Nephron (organoid): ENCODE data around the gene BAIAP3.

ENCODE experiments used
- H3K27ac Mint-ChIP-seq, 3 experiments: 2 replicates each; pipeline ENCODE4 v1.8.0; 2020; ENCODE audit warnings: mixed read lengths in 3 of 3, mild to moderate bottlenecking in 2 of 3, moderate library complexity in 1 of 3
- H3K27me3 Mint-ChIP-seq: 2 replicates; pipeline ENCODE4 v1.8.0; 2021; ENCODE audit warnings: low read depth, mild to moderate bottlenecking, moderate library complexity, mixed read lengths
- H3K36me3 Mint-ChIP-seq: 2 replicates; pipeline ENCODE4 v1.8.0; 2020; ENCODE audit warnings: low read depth, mixed read lengths
- H3K4me1 Mint-ChIP-seq: 2 replicates; pipeline ENCODE4 v1.8.0; 2020; ENCODE audit warnings: mixed read lengths
- H3K4me3 Mint-ChIP-seq, 3 experiments: 2 replicates each; pipeline ENCODE4 v1.8.0; 2020; ENCODE audit warnings: mild to moderate bottlenecking in 3 of 3, mixed read lengths in 3 of 3, moderate library complexity in 2 of 3
- H3K9me3 Mint-ChIP-seq: 2 replicates; pipeline ENCODE4 v1.8.0; 2020; ENCODE audit warnings: mixed read lengths
- TF ChIP-seq, protein P1 (sequence below), 3 experiments: fragments of 200-600 bp; sonication (generic); IDR thresholded peaks; one replicate each; pipeline ENCODE4 v1.5.0; 2021; ENCODE audit warnings: antibody characterized with exemption in 3 of 3; ENCODE audit not compliant: unreplicated experiment in 3 of 3

BAIAP3 gene

GRCh38 chr16:1372292-1372950 is 39.0 kb downstream of the BAIAP3 start:
- no peak overlapping the region for H3K4me3 Mint-ChIP-seq
- H3K4me1 Mint-ChIP-seq = no peaks in the 10 kb centered on the region
- H3K27ac Mint-ChIP-seq = no peak overlapping the region
- H3K9me3 Mint-ChIP-seq = no peaks in the 10 kb centered on the region
- H3K27me3 Mint-ChIP-seq = no peaks in the 10 kb centered on the region
- TF ChIP-seq, protein P1, sequence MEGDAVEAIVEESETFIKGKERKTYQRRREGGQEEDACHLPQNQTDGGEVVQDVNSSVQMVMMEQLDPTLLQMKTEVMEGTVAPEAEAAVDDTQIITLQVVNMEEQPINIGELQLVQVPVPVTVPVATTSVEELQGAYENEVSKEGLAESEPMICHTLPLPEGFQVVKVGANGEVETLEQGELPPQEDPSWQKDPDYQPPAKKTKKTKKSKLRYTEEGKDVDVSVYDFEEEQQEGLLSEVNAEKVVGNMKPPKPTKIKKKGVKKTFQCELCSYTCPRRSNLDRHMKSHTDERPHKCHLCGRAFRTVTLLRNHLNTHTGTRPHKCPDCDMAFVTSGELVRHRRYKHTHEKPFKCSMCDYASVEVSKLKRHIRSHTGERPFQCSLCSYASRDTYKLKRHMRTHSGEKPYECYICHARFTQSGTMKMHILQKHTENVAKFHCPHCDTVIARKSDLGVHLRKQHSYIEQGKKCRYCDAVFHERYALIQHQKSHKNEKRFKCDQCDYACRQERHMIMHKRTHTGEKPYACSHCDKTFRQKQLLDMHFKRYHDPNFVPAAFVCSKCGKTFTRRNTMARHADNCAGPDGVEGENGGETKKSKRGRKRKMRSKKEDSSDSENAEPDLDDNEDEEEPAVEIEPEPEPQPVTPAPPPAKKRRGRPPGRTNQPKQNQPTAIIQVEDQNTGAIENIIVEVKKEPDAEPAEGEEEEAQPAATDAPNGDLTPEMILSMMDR (IDR thresholded peaks at IDR 0.05; ENCODE audit: unreplicated experiment in 3 of 3) = no peak
- H3K36me3 Mint-ChIP-seq = peaks cover 4% of the 10 kb centered on the region

- Mint-ChIP-seq H3K4me1 (peaks cover 9% of the 10 kb centered on the region), H3K27me3 (peaks cover 9% of the 10 kb centered on the region), H3K27ac (no peak overlapping the region), H3K36me3 (peaks cover 4% of the 10 kb centered on the region), H3K4me3 (no peak overlapping the region), H3K9me3 (no peaks in the 10 kb centered on the region)
- TF ChIP-seq, protein P1 (IDR thresholded peaks at IDR 0.05; ENCODE audit: unreplicated experiment in 3 of 3) = no peak
Observed at GRCh38 chr16:1374418-1375297, 41.2 kb downstream of the BAIAP3 start.

- H3K36me3 Mint-ChIP-seq = peaks cover 4% of the 10 kb centered on the region
- TF ChIP-seq, protein P1 (IDR thresholded peaks at IDR 0.05; ENCODE audit: unreplicated experiment in 3 of 3) = no peak
- no peak overlapping the region for H3K4me3 Mint-ChIP-seq
- H3K4me1 Mint-ChIP-seq = peaks cover 13% of the 10 kb centered on the region
- peaks cover 13% of the 10 kb centered on the region for H3K27me3 Mint-ChIP-seq
- H3K9me3 Mint-ChIP-seq = no peaks in the 10 kb centered on the region
- H3K27ac Mint-ChIP-seq = no peak overlapping the region
Observed at GRCh38 chr16:1375298-1375640, 41.8 kb downstream of the BAIAP3 start.

GRCh38 chr16:1375741-1376410 is 42.4 kb downstream of the BAIAP3 start:
- Mint-ChIP-seq H3K9me3 (no peaks in the 10 kb centered on the region), H3K27me3 (peaks cover 15% of the 10 kb centered on the region)

DNA sequence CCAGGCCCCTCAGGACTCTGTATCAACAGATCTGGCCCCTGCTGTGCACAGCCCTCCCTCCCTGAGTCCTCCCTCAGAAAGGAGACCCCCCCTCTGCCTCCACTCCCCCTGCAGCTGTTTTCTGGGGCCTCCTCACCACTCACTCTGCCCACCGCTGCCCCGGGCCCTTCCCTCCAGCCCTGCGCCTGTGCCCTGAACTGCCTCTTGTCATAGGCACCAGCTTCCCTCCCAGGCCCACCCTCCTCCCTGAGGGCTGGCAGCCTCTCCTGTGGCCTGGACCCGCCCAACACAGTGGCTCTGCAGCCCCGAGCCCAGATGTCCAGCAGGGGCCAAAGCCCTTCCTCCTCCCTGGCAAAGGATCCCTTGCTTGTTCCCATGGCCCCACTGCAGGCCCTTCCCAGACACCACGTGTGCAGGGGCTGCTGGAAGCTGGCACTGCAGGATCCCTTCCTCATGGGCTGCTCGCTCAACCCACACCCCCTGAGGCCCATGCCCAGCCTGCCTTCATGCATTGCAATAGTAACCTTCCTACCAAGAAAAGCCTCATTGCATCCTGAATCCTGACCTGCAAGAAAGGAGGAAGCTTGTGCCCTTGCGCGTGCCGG is 44.1 kb downstream of the BAIAP3 start:
- TF ChIP-seq, protein P1 (IDR thresholded peaks at IDR 0.05; ENCODE audit: unreplicated experiment in 3 of 3) = no peak
- peaks cover 13% of the 10 kb centered on the region for H3K4me1 Mint-ChIP-seq
- H3K9me3 Mint-ChIP-seq = no peaks in the 10 kb centered on the region
- H3K27me3 Mint-ChIP-seq = peaks cover 15% of the 10 kb centered on the region
- H3K4me3 Mint-ChIP-seq = peak overlapping the region in 2 of 3 experiments; percentile 64 to 77
- no peak overlapping the region for H3K27ac Mint-ChIP-seq
- peaks cover 4% of the 10 kb centered on the region for H3K36me3 Mint-ChIP-seq

More at GRCh38 chr16:1375741-1376410, 42.4 kb downstream of the BAIAP3 start:
- Mint-ChIP-seq H3K4me3 (no peak overlapping the region), H3K36me3 (peaks cover 4% of the 10 kb centered on the region), H3K27ac (no peak overlapping the region), H3K4me1 (peaks cover 13% of the 10 kb centered on the region)
- TF ChIP-seq, protein P1 (IDR thresholded peaks at IDR 0.05; ENCODE audit: unreplicated experiment in 3 of 3) = no peak
